HFFc6 (cell line): ENCODE results near the gene SMTN. TPM values are rescaled to one million over a fixed set of nuclear protein-coding genes. Genes with fewer than 3 reads are reported as not detected.

ENCODE experiments used
- DNase-seq: peaks from one replicate; pipeline ENCODE4 v3.0.0-alpha.2; 2018
- H3K27ac Mint-ChIP-seq: 2 replicates; pipeline ENCODE4 v1.8.0; 2020; ENCODE audit warnings: mild to moderate bottlenecking, mixed read lengths
- H3K27me3 Mint-ChIP-seq: 2 replicates; pipeline ENCODE4 v1.8.0; 2021; ENCODE audit warnings: mild to moderate bottlenecking, moderate library complexity, mixed read lengths; ENCODE audit not compliant: insufficient read depth
- H3K36me3 Mint-ChIP-seq: 2 replicates; pipeline ENCODE4 v1.8.0; 2021; ENCODE audit warnings: low read depth, mixed read lengths
- H3K4me1 Mint-ChIP-seq: 2 replicates; pipeline ENCODE4 v1.8.0; 2020; ENCODE audit warnings: low read depth, mixed read lengths
- H3K4me3 Mint-ChIP-seq: 2 replicates; pipeline ENCODE4 v1.8.0; 2020; ENCODE audit warnings: mild to moderate bottlenecking, moderate library complexity, mixed read lengths
- H3K9me3 Mint-ChIP-seq: 2 replicates; pipeline ENCODE4 v1.8.0; 2020; ENCODE audit warnings: mild to moderate bottlenecking, mixed read lengths
- CTCF ChIP-seq: fragments of 200-600 bp; sonication (generic); IDR thresholded peaks from 2 replicates; pipeline ENCODE4 v1.5.0; 2021; ENCODE audit warnings: antibody characterized with exemption, mild to moderate bottlenecking
- total RNA-seq, 6 experiments: library from RNA; stranded (reverse); fragmentation: NEBNext Ultra II Directional; extraction: Animal tissue kit (Norgen Biotek cat#: 25700); gene quantifications; 2 replicates in 1 of 6; 3 replicates in 5 of 6; pipeline ENCODE4 v1.2.3, GENCODE V29; 2021

SMTN gene
- total RNA-seq, 6 experiments from 2014 or later = 201 to 329 (median 246) TPM

GRCh38 chr22:31122532-31123291, 41.6 kb downstream of the SMTN start, which contains the start of gene INPP5J:
INPP5J (plus strand) TSS chr22:31122966; CDS start chr22:31123015, 49 bp downstream.
- no peak for TF ChIP-seq CTCF
- Mint-ChIP-seq H3K36me3 (no peaks in the 10 kb centered on the region), H3K4me3 (peak within 1 kb of the TSS; percentile 69), H3K27ac (no peak within 1 kb of the TSS), H3K27me3 (peaks cover 12% of the 10 kb centered on the region), H3K4me1 (peaks cover 6% of the 10 kb centered on the region), H3K9me3 (no peaks in the 10 kb centered on the region)
- no peak for DNase-seq

GRCh38 chr22:31123292-31123602, 42.1 kb downstream of the SMTN start:
- no peak for TF ChIP-seq CTCF
- Mint-ChIP-seq H3K27ac (no peak overlapping the region), H3K4me3 (peak overlapping the region; percentile 69)

GRCh38 chr22:31124290-31124689, 43.2 kb downstream of the SMTN start:
- H3K4me1 Mint-ChIP-seq = peaks cover 6% of the 10 kb centered on the region
- H3K27me3 Mint-ChIP-seq = peaks cover 9% of the 10 kb centered on the region
- no peak overlapping the region for H3K4me3 Mint-ChIP-seq
- H3K27ac Mint-ChIP-seq = no peak overlapping the region
- H3K9me3 Mint-ChIP-seq = no peaks in the 10 kb centered on the region
- no peaks in the 10 kb centered on the region for H3K36me3 Mint-ChIP-seq
- no peak for DNase-seq
- TF ChIP-seq CTCF = no peak

More at GRCh38 chr22:31123292-31123602, 42.1 kb downstream of the SMTN start:
- DNase-seq = no peak
- H3K9me3 Mint-ChIP-seq = no peaks in the 10 kb centered on the region
- H3K4me1 Mint-ChIP-seq = peaks cover 6% of the 10 kb centered on the region
- H3K36me3 Mint-ChIP-seq = no peaks in the 10 kb centered on the region
- peaks cover 9% of the 10 kb centered on the region for H3K27me3 Mint-ChIP-seq

GRCh38 chr22:31124811-31125465, 43.8 kb downstream of the SMTN start:
- no peaks in the 10 kb centered on the region for H3K36me3 Mint-ChIP-seq
- peaks cover 9% of the 10 kb centered on the region for H3K27me3 Mint-ChIP-seq
- no peak overlapping the region for H3K27ac Mint-ChIP-seq
- peaks cover 6% of the 10 kb centered on the region for H3K4me1 Mint-ChIP-seq
- no peak for TF ChIP-seq CTCF
- H3K4me3 Mint-ChIP-seq = no peak overlapping the region
- no peak for DNase-seq
- no peaks in the 10 kb centered on the region for H3K9me3 Mint-ChIP-seq

GRCh38 chr22:31125521-31126117, 44.5 kb downstream of the SMTN start:
- DNase-seq = no peak
- Mint-ChIP-seq H3K4me3 (no peak overlapping the region), H3K36me3 (no peaks in the 10 kb centered on the region), H3K9me3 (no peaks in the 10 kb centered on the region), H3K27me3 (peaks cover 9% of the 10 kb centered on the region), H3K27ac (no peak overlapping the region), H3K4me1 (peaks cover 6% of the 10 kb centered on the region)
- TF ChIP-seq CTCF = no peak
